22Rv1 (cell line): ENCODE data around the gene CEP57.
A peak's percentile ranks its signal among the peaks of the same experiment; 100 is the strongest.

Experiments used
- H3K27ac ChIP-seq: fragments of 450-650 bp; 2 replicates; pipeline ENCODE4 v1.5.1; 2017
- CTCF ChIP-seq: fragments of 450-650 bp; IDR thresholded peaks from 2 replicates; pipeline ENCODE4 v1.5.1; 2017; ENCODE audit warnings: mild to moderate bottlenecking
- ZFX ChIP-seq: fragments of 450-650 bp; IDR thresholded peaks from 2 replicates; pipeline ENCODE4 v1.6.1; 2017; ENCODE audit warnings: antibody characterized with exemption, borderline replicate concordance

CEP57 gene

GRCh38 chr11:95767498-95767897, 22.8 kb upstream of the CEP57 start:
- no peak overlapping the region for H3K27ac ChIP-seq
- no peak for TF ChIP-seq CTCF
- TF ChIP-seq ZFX: no peak

GRCh38 chr11:95768521-95768920, 21.8 kb upstream of the CEP57 start:
- no peak overlapping the region for H3K27ac ChIP-seq
- TF ChIP-seq ZFX: no peak
- no peak for TF ChIP-seq CTCF

GRCh38 chr11:95776859-95777258, 13.4 kb upstream of the CEP57 start:
- TF ChIP-seq ZFX: no peak
- TF ChIP-seq CTCF: no peak

GRCh38 chr11:95778699-95779098, 11.6 kb upstream of the CEP57 start:
- H3K27ac ChIP-seq: no peak overlapping the region
- TF ChIP-seq CTCF: no peak
- TF ChIP-seq ZFX: no peak

More at GRCh38 chr11:95776859-95777258, 13.4 kb upstream of the CEP57 start:
- no peak overlapping the region for H3K27ac ChIP-seq

GRCh38 chr11:95780544-95780943, 9.8 kb upstream of the CEP57 start:
- TF ChIP-seq CTCF (no peak), ZFX (no peak)
- H3K27ac ChIP-seq: no peak overlapping the region

GRCh38 chr11:95788921-95789505, 1.3 kb upstream of the CEP57 start:
- TF ChIP-seq ZFX (no peak), CTCF (no peak)
- H3K27ac ChIP-seq: peak overlapping the region; percentile 96

- TF ChIP-seq ZFX: no peak
- no peak for TF ChIP-seq CTCF
Measured at GRCh38 chr11:95789506-95790122, 684 bp upstream of the CEP57 start, which contains the start of gene FAM76B. Gene FAM76B, minus strand, starts transcription at chr11:95789782. Its CDS starts 304 bp downstream, at chr11:95789478.

More at GRCh38 chr11:95789506-95790122, 684 bp upstream of the CEP57 start, which contains the start of gene FAM76B:
- peak within 1 kb of the TSS; percentile 96 for H3K27ac ChIP-seq
